ENCODE results near the gene ACAD10. TPM values are rescaled to one million over a fixed set of nuclear protein-coding genes. Genes with fewer than 3 reads are reported as not detected.
"Not testable (repeated sequence)": the region's sequence is repeated elsewhere in the genome, so short reads cannot be mapped to it uniquely, and the experiment has no call there.

The ACAD10 gene
- total RNA-seq, 6 donors from 2014 or later, result 16.7 to 83.8 (median 27.0) TPM

GRCh38 chr12:111642681-111643426 is 43.0 kb upstream of the ACAD10 start:
- Histone ChIP-seq H3K27ac (peak overlapping the region; percentile 65 to 77 (median 73)), H3K27me3 (no peaks in the 10 kb centered on the region), H3K36me3 (peaks cover 12 to 59% (median 35%) of the 10 kb centered on the region in 4 donors), H3K9me3 (no peaks in the 10 kb centered on the region), H3K4me1 (peaks cover 0 to 12% (median 7%) of the 10 kb centered on the region in 4 donors), H3K4me3 (no peak overlapping the region)
- DNase-seq (no peak), ATAC-seq (ENCODE audit: low FRiP score in 2 of 2) (no peak)
- WGBS, 2 donors, result 72 to 76% methylated on average over 4 of the region's 4 CpGs
- TF ChIP-seq POLR2A (IDR thresholded peaks at IDR 0.05) (no peak), EP300 (IDR thresholded peaks at IDR 0.05) (no peak), POLR2AphosphoS5 (IDR thresholded peaks at IDR 0.05) (no peak), CTCF (IDR thresholded peaks at IDR 0.05) (no peak)

- Histone ChIP-seq H3K4me3 (no peak overlapping the region), H3K9me3 (no peaks in the 10 kb centered on the region), H3K27ac (peak overlapping the region; percentile 65 to 77 (median 73)), H3K36me3 (peaks cover 12 to 65% (median 37%) of the 10 kb centered on the region in 4 donors), H3K4me1 (peaks cover 0 to 12% (median 7%) of the 10 kb centered on the region in 4 donors), H3K27me3 (no peaks in the 10 kb centered on the region)
- no peak for TF ChIP-seq POLR2AphosphoS5 (IDR thresholded peaks at IDR 0.05)
- no peak for TF ChIP-seq EP300 (IDR thresholded peaks at IDR 0.05)
- no peak for TF ChIP-seq CTCF (IDR thresholded peaks at IDR 0.05)
- no peak for TF ChIP-seq POLR2A (IDR thresholded peaks at IDR 0.05)
- no peak for ATAC-seq (ENCODE audit: low FRiP score in 2 of 2)
- WGBS, 2 donors, result 58 to 60% methylated on average over 3 of the region's 3 CpGs
- no peak for DNase-seq
Observed at GRCh38 chr12:111643427-111643826, 42.4 kb upstream of the ACAD10 start.

- TF ChIP-seq CTCF (IDR thresholded peaks at IDR 0.05) (no peak), POLR2AphosphoS5 (IDR thresholded peaks at IDR 0.05) (peak in 1 of 2 donors; percentile 37), POLR2A (IDR thresholded peaks at IDR 0.05) (peak in 1 of 4 donors; percentile 16), EP300 (IDR thresholded peaks at IDR 0.05) (peak in 2 of 4 donors; percentile 38 to 83)
- Histone ChIP-seq H3K36me3 (peaks cover 25 to 85% (median 54%) of the 10 kb centered on the region in 4 donors), H3K9me3 (no peaks in the 10 kb centered on the region), H3K4me1 (peaks cover 0 to 12% (median 7%) of the 10 kb centered on the region in 4 donors), H3K4me3 (no peak overlapping the region), H3K27ac (peak overlapping the region; percentile 65 to 77 (median 74)), H3K27me3 (no peaks in the 10 kb centered on the region)
- 67 to 80% methylated on average over 5 of the region's 5 CpGs for WGBS, 2 donors
- ATAC-seq (ENCODE audit: low FRiP score in 2 of 2) (peak; percentile 43 to 82), DNase-seq (peak in 1 of 2 donors; percentile 66)
Observed at GRCh38 chr12:111645433-111645832, 40.4 kb upstream of the ACAD10 start.

- DNase-seq (no peak), ATAC-seq (ENCODE audit: low FRiP score in 2 of 2) (no peak)
- TF ChIP-seq CTCF (IDR thresholded peaks at IDR 0.05) (no peak), EP300 (IDR thresholded peaks at IDR 0.05) (no peak), POLR2AphosphoS5 (IDR thresholded peaks at IDR 0.05) (no peak), POLR2A (IDR thresholded peaks at IDR 0.05) (no peak)
- Histone ChIP-seq H3K27ac (no peak overlapping the region), H3K36me3 (peaks cover 25 to 99% (median 68%) of the 10 kb centered on the region in 4 donors), H3K4me1 (no peaks in the 10 kb centered on the region), H3K27me3 (no peaks in the 10 kb centered on the region), H3K9me3 (no peaks in the 10 kb centered on the region), H3K4me3 (no peak overlapping the region)
- 91 to 96% methylated on average over 7 of the region's 7 CpGs for WGBS, 2 donors
Observed at GRCh38 chr12:111650912-111651311, 34.9 kb upstream of the ACAD10 start.

GRCh38 chr12:111652530-111652929 is 33.3 kb upstream of the ACAD10 start:
- H3K4me1 ChIP-seq; H3K27ac ChIP-seq; H3K9me3 ChIP-seq; H3K4me3 ChIP-seq; H3K27me3 ChIP-seq; DNase-seq; ATAC-seq (ENCODE audit: low FRiP score in 2 of 2): not testable (repeated sequence)
- WGBS, 2 donors, result 96 to 99% methylated on average over 9 of the region's 9 CpGs
- H3K36me3 ChIP-seq, result peaks cover 36 to 100% (median 73%) of the 10 kb centered on the region in 4 donors
